OCI-LY3 (cell line): ENCODE measurements around the gene CEBPZ.
"Not testable (repeated sequence)": the region's sequence is repeated elsewhere in the genome, so short reads cannot be mapped to it uniquely, and the experiment has no call there.

Experiments
- H2AFZ ChIP-seq: fragments of 200-600, 300-600 bp; shearing (Covaris generic); 2 replicates; pipeline ENCODE4 v1.6.0; 2014; ENCODE audit warnings: antibody characterized with exemption, low read depth, low read length
- H3K27ac ChIP-seq: fragments of 200-600, 300-600 bp; sonication (generic); 2 replicates; pipeline ENCODE4 v1.5.1; 2014; ENCODE audit warnings: mild to moderate bottlenecking, low read length, moderate library complexity, mixed read lengths
- H3K27me3 ChIP-seq: fragments of 200-600, 300-600 bp; sonication (generic); 2 replicates; pipeline ENCODE4 v1.6.1; 2014; ENCODE audit warnings: low read depth, low read length, mixed read lengths
- H3K36me3 ChIP-seq: fragments of 200-600, 300-600 bp; sonication (generic); replicated peaks from 2 replicates; pipeline ENCODE3; 2014; ENCODE audit warnings: low read depth, low read length, mixed read lengths
- H3K4me1 ChIP-seq: fragments of 300-600, 200-600 bp; sonication (generic); 2 replicates; pipeline ENCODE4 v1.6.1; 2014; ENCODE audit warnings: low read length, mixed read lengths
- H3K4me2 ChIP-seq: fragments of 200-600, 300-600 bp; sonication (generic); 2 replicates; pipeline ENCODE4 v1.6.1; 2014; ENCODE audit warnings: low read length, mixed read lengths
- H3K4me3 ChIP-seq: fragments of 300-600, 200-600 bp; sonication (generic); 2 replicates; pipeline ENCODE4 v1.5.1; 2014; ENCODE audit warnings: antibody characterized with exemption, mild to moderate bottlenecking, low read length, moderate library complexity
- H3K79me2 ChIP-seq: fragments of 300-600, 200-600 bp; shearing (Covaris generic); 2 replicates; pipeline ENCODE4 v1.6.1; 2014; ENCODE audit warnings: mild to moderate bottlenecking, low read length, mixed read lengths
- H3K9ac ChIP-seq: fragments of 300-600, 200-600 bp; shearing (Covaris generic); 2 replicates; pipeline ENCODE4 v1.6.0; 2014; ENCODE audit warnings: mild to moderate bottlenecking, low read length, moderate library complexity
- H3K9me3 ChIP-seq: fragments of 200-600, 300-600 bp; shearing (Covaris generic); 2 replicates; pipeline ENCODE4 v1.6.1; 2014; ENCODE audit warnings: low read length, mixed read lengths; ENCODE audit not compliant: insufficient read depth
- H4K20me1 ChIP-seq: fragments of 200-600, 300-600 bp; sonication (generic); 2 replicates; pipeline ENCODE4 v1.6.1; 2016; ENCODE audit warnings: low read length, mixed read lengths; ENCODE audit not compliant: insufficient read depth
- CTCF ChIP-seq: fragments of 200-600, 300-600 bp; sonication (generic); IDR thresholded peaks from 2 replicates; pipeline ENCODE4 v1.5.1; 2014; ENCODE audit warnings: antibody characterized with exemption, low read length, low read depth
- EZH2phosphoT487 ChIP-seq: fragments of 200-600 bp; shearing (Covaris generic); IDR thresholded peaks from 2 replicates; pipeline ENCODE4 v1.6.1; 2018; ENCODE audit warnings: antibody characterized with exemption, mixed run types, low read depth

Gene CEBPZ

GRCh38 chr2:37219046-37219445, 12.3 kb downstream of the CEBPZ start:
- Histone ChIP-seq H3K36me3 (peaks cover 47% of the 10 kb centered on the region), H3K27me3 (no peaks in the 10 kb centered on the region), H3K4me1 (peaks cover 4% of the 10 kb centered on the region; the same call in 1 of the 2 replicates), H4K20me1 (peaks cover 5% of the 10 kb centered on the region), H3K4me3 (no peak overlapping the region), H3K9ac (no peak overlapping the region), H3K4me2 (no peak overlapping the region), H2AFZ (no peak overlapping the region), H3K9me3 (no peaks in the 10 kb centered on the region), H3K79me2 (peaks cover 19% of the 10 kb centered on the region), H3K27ac (no peak overlapping the region)
- TF ChIP-seq EZH2phosphoT487 (no peak), CTCF (no peak)

GRCh38 chr2:37215250-37215649, 16.1 kb downstream of the CEBPZ start:
- TF ChIP-seq CTCF (no peak), EZH2phosphoT487 (no peak)
- Histone ChIP-seq H3K79me2 (no peaks in the 10 kb centered on the region), H3K9ac (no peak overlapping the region), H3K4me3 (no peak overlapping the region), H3K36me3 (peaks cover 57% of the 10 kb centered on the region), H3K4me1 (no peaks in the 10 kb centered on the region), H3K27me3 (no peaks in the 10 kb centered on the region), H2AFZ (no peak overlapping the region), H4K20me1 (no peaks in the 10 kb centered on the region), H3K27ac (no peak overlapping the region), H3K4me2 (no peak overlapping the region), H3K9me3 (no peaks in the 10 kb centered on the region)

GRCh38 chr2:37211939-37212338, 19.5 kb downstream of the CEBPZ start:
- no peaks in the 10 kb centered on the region for H3K27me3 ChIP-seq
- TF ChIP-seq CTCF (no peak), EZH2phosphoT487 (no peak)
- no peak overlapping the region for H3K9ac ChIP-seq
- no peaks in the 10 kb centered on the region for H3K4me1 ChIP-seq
- peaks cover 7% of the 10 kb centered on the region; the same call in 1 of the 2 replicates for H4K20me1 ChIP-seq
- peaks cover 67% of the 10 kb centered on the region for H3K36me3 ChIP-seq
- H3K79me2 ChIP-seq, result peaks cover 29% of the 10 kb centered on the region
- no peaks in the 10 kb centered on the region for H3K9me3 ChIP-seq
- no peak overlapping the region for H3K27ac ChIP-seq
- no peak overlapping the region for H3K4me2 ChIP-seq
- no peak overlapping the region for H2AFZ ChIP-seq
- no peak overlapping the region for H3K4me3 ChIP-seq

- Histone ChIP-seq H3K27ac (no peak overlapping the region), H4K20me1 (peaks cover 10% of the 10 kb centered on the region), H3K4me1 (no peaks in the 10 kb centered on the region), H2AFZ (no peak overlapping the region), H3K36me3 (peaks cover 69% of the 10 kb centered on the region), H3K9ac (no peak overlapping the region), H3K4me2 (no peak overlapping the region), H3K79me2 (peaks cover 36% of the 10 kb centered on the region), H3K4me3 (no peak overlapping the region), H3K9me3 (no peaks in the 10 kb centered on the region), H3K27me3 (no peaks in the 10 kb centered on the region)
- TF ChIP-seq EZH2phosphoT487 (no peak), CTCF (no peak)
These were observed 20.2 kb downstream of the CEBPZ start for GRCh38 chr2:37211212-37211611.

- not testable (repeated sequence) for H3K27me3 ChIP-seq, H2AFZ ChIP-seq, H3K9me3 ChIP-seq, H3K4me1 ChIP-seq, H3K4me2 ChIP-seq, H3K27ac ChIP-seq, H3K4me3 ChIP-seq, H3K9ac ChIP-seq
- Histone ChIP-seq H3K79me2 (peaks cover 53% of the 10 kb centered on the region), H3K36me3 (peaks cover 81% of the 10 kb centered on the region), H4K20me1 (peaks cover 10% of the 10 kb centered on the region)
These were observed 24.6 kb downstream of the CEBPZ start for GRCh38 chr2:37206760-37207159.
